GM18907 (cell line): ENCODE results near the gene WSCD1.

ENCODE experiments used
- ATAC-seq: cut with Tn5 transposase; IDR thresholded peaks from one replicate; pipeline ENCODE4 v1.9.1; 2021; ENCODE audit warnings: mild to moderate bottlenecking, moderate library complexity; ENCODE audit not compliant: unreplicated experiment

Gene WSCD1

GRCh38 chr17:6104956-6105648 lies 34.9 kb downstream of the WSCD1 start:
- ATAC-seq: no peak

GRCh38 chr17:6105649-6106007 lies 35.4 kb downstream of the WSCD1 start:
- ATAC-seq: no peak

- no peak for ATAC-seq
Measured at GRCh38 chr17:6106212-6106611, 36.0 kb downstream of the WSCD1 start.

GRCh38 chr17:6107791-6108190 lies 37.6 kb downstream of the WSCD1 start:
- no peak for ATAC-seq

GRCh38 chr17:6108382-6108781 lies 38.2 kb downstream of the WSCD1 start:
- no peak for ATAC-seq

- ATAC-seq: no peak
Measured at GRCh38 chr17:6108987-6109386, 38.8 kb downstream of the WSCD1 start.

GRCh38 chr17:6109536-6109935 lies 39.4 kb downstream of the WSCD1 start:
- no peak for ATAC-seq

- ATAC-seq: no peak
Measured at GRCh38 chr17:6110088-6110487, 39.9 kb downstream of the WSCD1 start.

GRCh38 chr17:6110592-6110991 lies 40.4 kb downstream of the WSCD1 start:
- no peak for ATAC-seq

GRCh38 chr17:6120351-6120750 lies 50.2 kb downstream of the WSCD1 start:
- no peak for ATAC-seq

- ATAC-seq: no peak
Measured at GRCh38 chr17:6124856-6125255, 54.7 kb downstream of the WSCD1 start.

GRCh38 chr17:6126768-6127167 lies 56.6 kb downstream of the WSCD1 start:
- ATAC-seq: no peak

GRCh38 chr17:6134721-6135120 lies 64.5 kb downstream of the WSCD1 start:
- ATAC-seq: no peak

- no peak for ATAC-seq
Measured at GRCh38 chr17:6135236-6135635, 65.1 kb downstream of the WSCD1 start.

GRCh38 chr17:6135996-6136395 lies 65.8 kb downstream of the WSCD1 start:
- no peak for ATAC-seq

- no peak for ATAC-seq
Measured at GRCh38 chr17:6137716-6138502, 67.7 kb downstream of the WSCD1 start.

GRCh38 chr17:6138761-6139446 lies 68.7 kb downstream of the WSCD1 start:
- ATAC-seq: no peak

GRCh38 chr17:6139447-6139832 lies 69.3 kb downstream of the WSCD1 start:
- no peak for ATAC-seq

- ATAC-seq: no peak
Measured at GRCh38 chr17:6140188-6140587, 70.0 kb downstream of the WSCD1 start.

- ATAC-seq: no peak
Measured at GRCh38 chr17:6140728-6141330, 70.7 kb downstream of the WSCD1 start.

- ATAC-seq: no peak
Measured at GRCh38 chr17:6142701-6143100, 72.5 kb downstream of the WSCD1 start.

- no peak for ATAC-seq
Measured at GRCh38 chr17:6145946-6146345, 75.8 kb downstream of the WSCD1 start.
